SK-N-SH (cell line): ENCODE measurements around the gene KTN1. TPM values are rescaled to one million over a fixed set of nuclear protein-coding genes. Genes with fewer than 3 reads are reported as not detected.

Source experiments
- CTCF ChIA-PET: fragments of 300-600, 350-600 bp; formaldehyde crosslinking; extraction: SDS; loops from one replicate; lab custom pipeline; 2021; lab: Yijun Ruan, JAX
- POLR2A ChIA-PET: fragments of 350-600 bp; sonication (Branson Sonifier 250); formaldehyde crosslinking; extraction: SDS; loops from one replicate; lab custom pipeline; 2020; ENCODE audit warnings: antibody characterized with exemption, inconsistent platforms; lab: Yijun Ruan, JAX
- DNase-seq: peaks from one replicate; pipeline ENCODE4 v3.0.0; 2012
- H2AFZ ChIP-seq: fragments of 200-600 bp; sonication (generic); 2 replicates; pipeline ENCODE4 v1.8.1; 2016; ENCODE audit warnings: antibody characterized with exemption, mild to moderate bottlenecking, low read depth
- H3F3A ChIP-seq: fragments of 200-600 bp; sonication (generic); replicated peaks from 2 replicates; pipeline ENCODE3; 2016; ENCODE audit warnings: antibody characterized with exemption, mild to moderate bottlenecking; ENCODE audit not compliant: insufficient read depth
- H3K27ac ChIP-seq, 2 experiments: fragments of 200-500 bp in 1 of 2; fragments of 200-600 bp in 1 of 2; sonication (Bioruptor generic) in 1 of 2; sonication (generic), shearing (Covaris generic) in 1 of 2; 2 replicates each; pipeline versions ENCODE4 v1.5.1 to v1.6.1; 2014 to 2016; ENCODE audit warnings: low read depth in 2 of 2, inconsistent platforms in 1 of 2, low read length in 1 of 2, mild to moderate bottlenecking in 1 of 2, mixed read lengths in 1 of 2
- H3K27me3 ChIP-seq: fragments of 200-600 bp; sonication (generic), shearing (Covaris generic); 2 replicates; pipeline ENCODE4 v1.6.1; 2016; ENCODE audit warnings: mixed run types; ENCODE audit not compliant: insufficient read depth
- H3K36me3 ChIP-seq, 2 experiments: fragments of 200-500 bp in 1 of 2; fragments of 200-600 bp in 1 of 2; sonication (Bioruptor generic) in 1 of 2; sonication (generic) in 1 of 2; replicated peaks in 1 of 2; 2 replicates each; pipeline versions ENCODE3 to v1.5.1; 2014 to 2016; ENCODE audit warnings: low read length in 1 of 2, mild to moderate bottlenecking in 1 of 2; ENCODE audit not compliant: insufficient read depth in 2 of 2, control insufficient read depth in 1 of 2
- H3K4me1 ChIP-seq, 2 experiments: fragments of 200-500 bp in 1 of 2; fragments of 200-600 bp in 1 of 2; sonication (Bioruptor generic) in 1 of 2; sonication (generic), shearing (Covaris generic) in 1 of 2; 2 replicates each; pipeline versions ENCODE4 v1.5.1 to v1.6.1; 2014 to 2016; ENCODE audit warnings: low read depth in 1 of 2, low read length in 1 of 2, mixed run types in 1 of 2; ENCODE audit not compliant: insufficient read depth in 2 of 2, control insufficient read depth in 1 of 2
- H3K4me2 ChIP-seq: fragments of 200-600 bp; sonication (generic), shearing (Covaris generic); 2 replicates; pipeline ENCODE4 v1.6.1; 2017; ENCODE audit warnings: mixed run types
- H3K4me3 ChIP-seq, 2 experiments: fragments of 200-500 bp in 1 of 2; fragments of 200-600 bp in 1 of 2; sonication (Bioruptor generic) in 1 of 2; sonication (generic), shearing (Covaris generic) in 1 of 2; 2 replicates each; pipeline versions ENCODE4 v1.5.1 to v1.8.1; 2014 to 2016; ENCODE audit warnings: low read depth in 2 of 2, inconsistent platforms in 1 of 2, low read length in 1 of 2, mild to moderate bottlenecking in 1 of 2, mixed read lengths in 1 of 2, moderate library complexity in 1 of 2
- H3K79me2 ChIP-seq: fragments of 200-600 bp; sonication (generic); 2 replicates; pipeline ENCODE4 v1.8.1; 2017; ENCODE audit warnings: mild to moderate bottlenecking; ENCODE audit not compliant: insufficient read depth
- H3K9ac ChIP-seq: fragments of 200-600 bp; sonication (generic); 2 replicates; pipeline ENCODE4 v1.6.1; 2017; ENCODE audit warnings: mixed run types
- H3K9me2 ChIP-seq: fragments of 200-600 bp; sonication (generic); 2 replicates; pipeline ENCODE4 v1.6.1; 2017; ENCODE audit warnings: mixed run types
- H3K9me3 ChIP-seq: fragments of 200-600 bp; sonication (generic); 2 replicates; pipeline ENCODE4 v1.6.1; 2017; ENCODE audit warnings: mixed run types, mild to moderate bottlenecking, moderate library complexity
- H4K20me1 ChIP-seq: fragments of 200-600 bp; sonication (generic); 2 replicates; pipeline ENCODE4 v1.6.1; 2017; ENCODE audit warnings: mild to moderate bottlenecking, mixed run types; ENCODE audit not compliant: insufficient read depth
- ELF1 ChIP-seq: IDR thresholded peaks from 2 replicates; pipeline ENCODE4 v1.4.0; 2012
- JUND ChIP-seq: IDR thresholded peaks from 2 replicates; pipeline ENCODE4 v1.4.0; 2012
- MXI1 ChIP-seq: IDR thresholded peaks from 2 replicates; pipeline ENCODE4 v1.6.1; 2012; ENCODE audit warnings: mild to moderate bottlenecking, low read depth, low read length, improper control_type of control experiment
- NFIC ChIP-seq: IDR thresholded peaks from 2 replicates; pipeline ENCODE4 v1.4.0; 2012; ENCODE audit warnings: borderline replicate concordance
- RAD21 ChIP-seq: IDR thresholded peaks from 2 replicates; pipeline ENCODE4 v1.6.1; 2012; ENCODE audit warnings: mild to moderate bottlenecking, low read length
- SMC3 ChIP-seq: IDR thresholded peaks from 2 replicates; pipeline ENCODE4 v1.6.1; 2012; ENCODE audit warnings: low read depth, low read length, improper control_type of control experiment
- TCF12 ChIP-seq: IDR thresholded peaks from 2 replicates; pipeline ENCODE4 v1.4.0; 2012
- YY1 ChIP-seq: IDR thresholded peaks from 2 replicates; pipeline ENCODE4 v1.4.0; 2012; ENCODE audit warnings: low read depth, mild to moderate bottlenecking
- WGBS: methylation state at CpG from one replicate; pipeline ENCODE4 v1.1.6; 2017; ENCODE audit warnings: low lambda C conversion rate; 5-methylcytosine and 5-hydroxymethylcytosine counted together
- polyA plus RNA-seq, 3 experiments: library from polyadenylated mRNA; depleted of rRNA; stranded (reverse); fragments of >200 nt; gene quantifications; 2 replicates each; pipeline ENCODE4 v1.2.3, GENCODE V29; 2012
- TF ChIP-seq, protein P1 (sequence below): IDR thresholded peaks from 2 replicates; pipeline ENCODE4 v1.4.0; 2012; ENCODE audit warnings: low read depth, borderline replicate concordance
- TF ChIP-seq, protein P2 (sequence below): fragments of 150-350 bp; IDR thresholded peaks from 2 replicates; pipeline ENCODE4 v1.6.1; 2016; ENCODE audit warnings: mild to moderate bottlenecking, low read depth, low read length
- TF ChIP-seq, protein P3 (sequence below): fragments of 150-350 bp; IDR thresholded peaks from 2 replicates; pipeline ENCODE4 v1.6.1; 2017; ENCODE audit warnings: antibody characterized with exemption, low read length, low read depth, borderline replicate concordance
- TF ChIP-seq, protein P4 (sequence below): IDR thresholded peaks from 2 replicates; pipeline ENCODE4 v1.6.1; 2012; ENCODE audit warnings: mild to moderate bottlenecking, low read depth, low read length, moderate library complexity

Gene KTN1
- polyA plus RNA-seq, 1 of the 3 experiments (the other 2 are of a cell fraction): 39.5 TPM

DNA sequence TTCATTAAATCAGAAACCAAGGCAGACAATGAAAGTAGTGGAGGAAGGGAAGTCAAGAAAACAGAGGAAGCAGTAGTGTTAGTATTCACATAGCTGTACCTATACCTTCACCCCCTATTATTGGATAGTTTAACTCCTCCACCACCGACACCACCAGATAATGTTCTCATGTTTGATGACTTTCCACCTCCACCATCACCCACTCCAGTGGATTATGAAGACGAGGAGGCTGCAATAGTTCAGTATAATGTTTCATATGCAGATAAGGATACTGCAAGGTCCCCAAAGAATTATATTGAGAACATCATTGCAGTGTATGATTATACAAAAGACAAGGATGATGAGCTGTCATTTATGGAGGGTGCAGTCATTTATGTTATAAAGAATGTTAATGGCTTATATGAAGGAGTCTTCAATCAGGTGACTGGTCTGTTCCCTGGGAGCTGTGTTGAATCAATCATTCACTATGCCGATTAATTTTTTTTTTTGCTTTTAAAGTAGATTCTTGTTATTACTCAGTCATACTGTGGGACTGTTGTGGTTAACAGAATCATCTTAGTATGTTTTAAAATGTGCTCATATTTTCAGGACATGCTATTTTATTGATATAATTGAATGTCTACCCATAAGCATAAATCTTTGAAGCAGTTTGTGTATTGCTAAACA is 32.2 kb upstream of the KTN1 start:
- H3K27me3 ChIP-seq: no peaks in the 10 kb centered on the region

DNA sequence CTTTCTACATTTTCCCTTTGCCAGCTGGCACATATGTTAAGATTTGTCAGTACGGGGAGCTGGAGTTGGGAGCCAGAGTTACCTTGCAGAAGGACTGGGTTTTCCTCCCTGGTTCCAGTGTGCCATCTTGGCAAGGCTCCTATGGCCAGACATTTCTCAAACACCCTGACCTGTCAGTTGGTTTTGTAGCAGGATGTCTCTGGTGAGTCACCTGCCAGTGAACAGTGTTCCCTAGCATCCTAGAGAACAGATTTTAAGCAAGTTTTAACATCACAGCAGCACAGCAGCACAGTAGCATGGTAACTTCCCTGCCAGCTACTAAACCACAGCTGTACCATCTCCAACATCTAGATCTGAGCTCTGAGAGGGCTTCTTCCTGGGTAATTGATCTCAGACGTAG is 26.2 kb upstream of the KTN1 start:
- Histone ChIP-seq H3K27me3 (no peaks in the 10 kb centered on the region), H2AFZ (no peak overlapping the region), H3K4me2 (no peak overlapping the region), H3K36me3 (no peaks in the 10 kb centered on the region), H3K4me3 (no peak overlapping the region), H3K4me1 (peaks cover 4 to 6% of the 10 kb centered on the region in 2 experiments; a peak in 2 of 4 replicates), H3K79me2 (no peaks in the 10 kb centered on the region), H3K9ac (no peak overlapping the region), H3K27ac (no peak overlapping the region), H4K20me1 (no peaks in the 10 kb centered on the region), H3K9me3 (no peaks in the 10 kb centered on the region; the same call in 1 of the 2 replicates), H3F3A (peaks cover 20% of the 10 kb centered on the region), H3K9me2 (no peaks in the 10 kb centered on the region)
- WGBS: 71% methylated on average over 2 of the region's 2 CpGs
- POLR2A ChIA-PET: no interaction called here
- TF ChIP-seq, protein P1, sequence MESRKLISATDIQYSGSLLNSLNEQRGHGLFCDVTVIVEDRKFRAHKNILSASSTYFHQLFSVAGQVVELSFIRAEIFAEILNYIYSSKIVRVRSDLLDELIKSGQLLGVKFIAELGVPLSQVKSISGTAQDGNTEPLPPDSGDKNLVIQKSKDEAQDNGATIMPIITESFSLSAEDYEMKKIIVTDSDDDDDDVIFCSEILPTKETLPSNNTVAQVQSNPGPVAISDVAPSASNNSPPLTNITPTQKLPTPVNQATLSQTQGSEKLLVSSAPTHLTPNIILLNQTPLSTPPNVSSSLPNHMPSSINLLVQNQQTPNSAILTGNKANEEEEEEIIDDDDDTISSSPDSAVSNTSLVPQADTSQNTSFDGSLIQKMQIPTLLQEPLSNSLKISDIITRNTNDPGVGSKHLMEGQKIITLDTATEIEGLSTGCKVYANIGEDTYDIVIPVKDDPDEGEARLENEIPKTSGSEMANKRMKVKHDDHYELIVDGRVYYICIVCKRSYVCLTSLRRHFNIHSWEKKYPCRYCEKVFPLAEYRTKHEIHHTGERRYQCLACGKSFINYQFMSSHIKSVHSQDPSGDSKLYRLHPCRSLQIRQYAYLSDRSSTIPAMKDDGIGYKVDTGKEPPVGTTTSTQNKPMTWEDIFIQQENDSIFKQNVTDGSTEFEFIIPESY: no peak
- TF ChIP-seq NFIC (no peak), JUND (no peak), YY1 (no peak), MXI1 (no peak), RAD21 (no peak), ELF1 (no peak), SMC3 (no peak), TCF12 (no peak)
- TF ChIP-seq, protein P2, sequence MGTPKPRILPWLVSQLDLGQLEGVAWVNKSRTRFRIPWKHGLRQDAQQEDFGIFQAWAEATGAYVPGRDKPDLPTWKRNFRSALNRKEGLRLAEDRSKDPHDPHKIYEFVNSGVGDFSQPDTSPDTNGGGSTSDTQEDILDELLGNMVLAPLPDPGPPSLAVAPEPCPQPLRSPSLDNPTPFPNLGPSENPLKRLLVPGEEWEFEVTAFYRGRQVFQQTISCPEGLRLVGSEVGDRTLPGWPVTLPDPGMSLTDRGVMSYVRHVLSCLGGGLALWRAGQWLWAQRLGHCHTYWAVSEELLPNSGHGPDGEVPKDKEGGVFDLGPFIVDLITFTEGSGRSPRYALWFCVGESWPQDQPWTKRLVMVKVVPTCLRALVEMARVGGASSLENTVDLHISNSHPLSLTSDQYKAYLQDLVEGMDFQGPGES: no peak
- TF ChIP-seq, protein P3, sequence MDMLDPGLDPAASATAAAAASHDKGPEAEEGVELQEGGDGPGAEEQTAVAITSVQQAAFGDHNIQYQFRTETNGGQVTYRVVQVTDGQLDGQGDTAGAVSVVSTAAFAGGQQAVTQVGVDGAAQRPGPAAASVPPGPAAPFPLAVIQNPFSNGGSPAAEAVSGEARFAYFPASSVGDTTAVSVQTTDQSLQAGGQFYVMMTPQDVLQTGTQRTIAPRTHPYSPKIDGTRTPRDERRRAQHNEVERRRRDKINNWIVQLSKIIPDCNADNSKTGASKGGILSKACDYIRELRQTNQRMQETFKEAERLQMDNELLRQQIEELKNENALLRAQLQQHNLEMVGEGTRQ: no peak
- DNase-seq: no peak
- CTCF ChIA-PET: no interaction called here

More for the DNA sequence above, 32.2 kb upstream of the KTN1 start:
- Histone ChIP-seq H3K79me2 (no peaks in the 10 kb centered on the region), H3K36me3 (no peaks in the 10 kb centered on the region), H3F3A (no peaks in the 10 kb centered on the region), H3K4me3 (no peak overlapping the region), H3K9me2 (no peaks in the 10 kb centered on the region), H3K9me3 (no peaks in the 10 kb centered on the region; the same call in 1 of the 2 replicates), H3K4me2 (no peak overlapping the region), H2AFZ (no peak overlapping the region), H3K9ac (no peak overlapping the region), H4K20me1 (no peaks in the 10 kb centered on the region), H3K4me1 (no peaks in the 10 kb centered on the region; a peak in 1 of 4 replicates), H3K27ac (no peak overlapping the region)
- WGBS: 93% methylated on average over 3 of the region's 3 CpGs
- DNase-seq: no peak
- ChIA-PET CTCF (interaction anchor here (0.9 kb wide), 1 partner anchor 25 kb away, joined by 3 read pairs; no protein-coding TSS in a partner anchor), POLR2A (no interaction called here)
- TF ChIP-seq, protein P4, sequence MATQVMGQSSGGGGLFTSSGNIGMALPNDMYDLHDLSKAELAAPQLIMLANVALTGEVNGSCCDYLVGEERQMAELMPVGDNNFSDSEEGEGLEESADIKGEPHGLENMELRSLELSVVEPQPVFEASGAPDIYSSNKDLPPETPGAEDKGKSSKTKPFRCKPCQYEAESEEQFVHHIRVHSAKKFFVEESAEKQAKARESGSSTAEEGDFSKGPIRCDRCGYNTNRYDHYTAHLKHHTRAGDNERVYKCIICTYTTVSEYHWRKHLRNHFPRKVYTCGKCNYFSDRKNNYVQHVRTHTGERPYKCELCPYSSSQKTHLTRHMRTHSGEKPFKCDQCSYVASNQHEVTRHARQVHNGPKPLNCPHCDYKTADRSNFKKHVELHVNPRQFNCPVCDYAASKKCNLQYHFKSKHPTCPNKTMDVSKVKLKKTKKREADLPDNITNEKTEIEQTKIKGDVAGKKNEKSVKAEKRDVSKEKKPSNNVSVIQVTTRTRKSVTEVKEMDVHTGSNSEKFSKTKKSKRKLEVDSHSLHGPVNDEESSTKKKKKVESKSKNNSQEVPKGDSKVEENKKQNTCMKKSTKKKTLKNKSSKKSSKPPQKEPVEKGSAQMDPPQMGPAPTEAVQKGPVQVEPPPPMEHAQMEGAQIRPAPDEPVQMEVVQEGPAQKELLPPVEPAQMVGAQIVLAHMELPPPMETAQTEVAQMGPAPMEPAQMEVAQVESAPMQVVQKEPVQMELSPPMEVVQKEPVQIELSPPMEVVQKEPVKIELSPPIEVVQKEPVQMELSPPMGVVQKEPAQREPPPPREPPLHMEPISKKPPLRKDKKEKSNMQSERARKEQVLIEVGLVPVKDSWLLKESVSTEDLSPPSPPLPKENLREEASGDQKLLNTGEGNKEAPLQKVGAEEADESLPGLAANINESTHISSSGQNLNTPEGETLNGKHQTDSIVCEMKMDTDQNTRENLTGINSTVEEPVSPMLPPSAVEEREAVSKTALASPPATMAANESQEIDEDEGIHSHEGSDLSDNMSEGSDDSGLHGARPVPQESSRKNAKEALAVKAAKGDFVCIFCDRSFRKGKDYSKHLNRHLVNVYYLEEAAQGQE: no peak
